NAMALWA (cell line): ENCODE results near the gene DNAJC16.
"Not testable (repeated sequence)": the region's sequence is repeated elsewhere in the genome, so short reads cannot be mapped to it uniquely, and the experiment has no call there.

Experiments used
- DNase-seq: peaks from one replicate; pipeline ENCODE4 v3.0.0-alpha.2; 2015; ENCODE audit warnings: low spot score

Gene DNAJC16

GRCh38 chr1:15583016-15583706 lies 56.5 kb downstream of the DNAJC16 start:
- DNase-seq: no peak

- DNase-seq: peak; percentile 44
Measured at GRCh38 chr1:15584489-15585363, 58.1 kb downstream of the DNAJC16 start, which contains the start of gene AGMAT. TSS of gene AGMAT (minus strand) at chr1:15585051. CDS start at chr1:15584967, 84 bp downstream.

GRCh38 chr1:15592285-15592684 lies 65.6 kb downstream of the DNAJC16 start:
- DNase-seq: no peak

DNA sequence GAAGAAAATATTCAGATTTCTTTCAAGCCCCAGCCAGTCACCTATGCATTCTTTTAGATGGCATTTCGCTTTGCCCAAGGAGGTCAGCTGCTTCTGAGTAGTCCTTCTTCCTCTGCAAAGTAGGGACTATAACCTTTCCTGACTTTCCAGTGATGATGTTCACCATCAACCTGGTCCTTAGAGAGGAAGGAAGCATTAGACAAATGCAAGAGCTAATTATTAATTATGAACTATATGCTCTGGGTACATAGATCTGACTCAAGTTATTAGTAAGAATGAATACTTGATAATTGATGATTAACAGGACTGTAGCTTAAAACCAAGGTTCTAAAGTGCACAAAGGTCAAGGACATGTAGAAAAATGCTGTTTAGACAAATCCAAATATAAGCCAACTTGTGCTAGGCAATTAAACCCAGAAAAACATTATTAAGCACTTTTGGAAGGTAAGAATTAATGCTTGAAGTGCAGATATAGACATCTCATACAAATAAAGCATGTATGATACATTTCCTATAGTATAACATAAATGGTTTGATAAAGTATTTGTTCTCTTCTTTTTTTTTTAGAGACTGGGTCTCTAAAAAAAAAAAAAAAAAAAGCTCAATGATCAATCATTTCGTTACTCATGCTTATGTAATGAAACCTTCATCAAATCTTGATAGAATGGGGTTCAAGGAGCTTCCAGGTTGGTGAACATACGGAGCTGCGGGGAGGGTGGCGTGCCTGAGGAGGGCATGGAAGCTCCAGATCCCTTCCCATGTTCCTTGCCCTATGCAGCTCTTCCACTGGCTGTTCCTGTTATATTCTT lies 69.4 kb downstream of the DNAJC16 start:
- DNase-seq: no peak

- no peak for DNase-seq
Measured at GRCh38 chr1:15598436-15598835, 71.8 kb downstream of the DNAJC16 start.

DNA sequence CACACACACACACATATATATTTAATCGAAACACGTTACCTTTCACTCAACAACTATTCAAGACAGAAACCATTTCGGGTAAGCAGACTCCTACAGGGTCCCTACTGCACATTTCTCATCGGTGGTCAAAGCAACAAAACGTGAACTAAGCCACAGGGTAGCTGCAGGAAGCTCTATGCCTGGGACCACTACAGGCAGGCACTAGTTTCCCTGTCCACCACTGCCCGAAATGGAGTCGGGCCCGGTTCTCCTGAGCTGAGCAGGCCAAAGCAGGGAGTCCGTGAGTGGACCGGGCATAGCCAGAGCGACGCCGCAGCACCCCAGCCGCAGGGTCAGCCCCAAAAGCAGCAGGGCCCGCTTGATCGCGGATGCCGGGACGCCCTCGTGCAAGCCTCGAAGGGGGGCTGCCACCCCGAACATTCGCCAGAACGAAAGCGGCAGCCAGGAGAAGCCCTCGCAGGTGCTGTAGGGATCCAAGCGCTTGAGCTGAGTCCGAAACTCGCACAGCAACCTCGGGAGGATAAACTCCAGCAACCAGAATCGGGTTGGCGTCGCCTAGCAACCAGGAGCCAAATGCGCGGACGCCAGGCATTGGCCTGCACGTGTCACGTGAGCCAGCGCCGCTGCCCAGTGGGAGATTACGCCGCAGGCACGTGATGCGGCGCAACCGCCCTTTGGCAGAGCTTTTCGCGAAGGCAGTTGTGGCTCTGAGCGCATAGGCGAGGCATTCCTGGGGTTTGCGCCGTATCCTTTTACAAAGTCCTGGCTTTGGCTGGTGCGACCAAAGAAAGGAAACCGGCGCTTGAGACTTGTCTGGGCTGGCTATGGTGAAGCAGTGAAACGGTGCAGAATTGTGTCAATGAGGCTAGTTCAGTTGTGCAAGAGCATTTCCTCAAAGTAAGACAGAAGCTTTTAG lies 76.7 kb downstream of the DNAJC16 start:
- peak; percentile 99 for DNase-seq

GRCh38 chr1:15603966-15604282 lies 77.3 kb downstream of the DNAJC16 start:
- DNase-seq: not testable (repeated sequence)

DNA sequence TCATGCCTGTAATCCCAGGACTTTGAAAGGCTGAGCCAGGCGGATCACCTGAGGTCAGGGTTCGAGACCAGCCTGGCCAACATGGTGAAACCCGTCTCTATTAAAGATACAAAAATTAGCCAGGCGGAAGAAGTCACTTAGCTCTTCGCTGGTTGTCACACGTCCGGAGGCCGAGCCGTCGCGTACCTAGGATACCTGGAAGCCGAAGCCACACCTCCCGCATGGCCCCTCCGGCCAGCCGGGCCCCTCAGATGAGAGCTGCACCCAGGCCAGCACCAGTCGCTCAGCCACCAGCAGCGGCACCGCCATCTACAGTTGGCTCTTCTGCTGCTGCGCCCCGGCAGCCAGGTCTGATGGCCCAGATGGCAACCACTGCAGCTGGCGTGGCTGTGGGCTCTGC lies 77.8 kb downstream of the DNAJC16 start:
- DNase-seq: not testable (repeated sequence)

- no peak for DNase-seq
Measured at GRCh38 chr1:15605398-15606383, 79.0 kb downstream of the DNAJC16 start.

GRCh38 chr1:15609631-15610030 lies 83.0 kb downstream of the DNAJC16 start:
- DNase-seq: no peak

DNA sequence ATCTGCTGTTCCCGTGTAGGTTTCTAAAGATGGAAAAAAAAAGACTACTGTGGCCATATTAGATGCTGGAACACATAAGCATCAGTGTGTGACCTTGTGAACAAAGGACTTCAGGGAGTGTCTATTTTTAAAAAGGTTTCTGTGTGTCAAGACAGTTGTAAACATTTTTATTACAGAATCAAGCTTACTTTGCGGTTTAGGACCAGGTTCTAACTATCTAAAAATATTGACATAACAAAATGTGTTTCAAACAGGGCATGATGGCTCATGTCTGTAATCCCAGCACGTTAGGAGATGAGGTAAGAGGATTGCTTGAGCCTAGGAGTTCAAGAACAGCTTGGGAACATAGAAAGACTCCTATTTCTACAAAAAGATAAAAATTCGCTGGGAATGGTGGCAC lies 83.5 kb downstream of the DNAJC16 start:
- no peak for DNase-seq

DNA sequence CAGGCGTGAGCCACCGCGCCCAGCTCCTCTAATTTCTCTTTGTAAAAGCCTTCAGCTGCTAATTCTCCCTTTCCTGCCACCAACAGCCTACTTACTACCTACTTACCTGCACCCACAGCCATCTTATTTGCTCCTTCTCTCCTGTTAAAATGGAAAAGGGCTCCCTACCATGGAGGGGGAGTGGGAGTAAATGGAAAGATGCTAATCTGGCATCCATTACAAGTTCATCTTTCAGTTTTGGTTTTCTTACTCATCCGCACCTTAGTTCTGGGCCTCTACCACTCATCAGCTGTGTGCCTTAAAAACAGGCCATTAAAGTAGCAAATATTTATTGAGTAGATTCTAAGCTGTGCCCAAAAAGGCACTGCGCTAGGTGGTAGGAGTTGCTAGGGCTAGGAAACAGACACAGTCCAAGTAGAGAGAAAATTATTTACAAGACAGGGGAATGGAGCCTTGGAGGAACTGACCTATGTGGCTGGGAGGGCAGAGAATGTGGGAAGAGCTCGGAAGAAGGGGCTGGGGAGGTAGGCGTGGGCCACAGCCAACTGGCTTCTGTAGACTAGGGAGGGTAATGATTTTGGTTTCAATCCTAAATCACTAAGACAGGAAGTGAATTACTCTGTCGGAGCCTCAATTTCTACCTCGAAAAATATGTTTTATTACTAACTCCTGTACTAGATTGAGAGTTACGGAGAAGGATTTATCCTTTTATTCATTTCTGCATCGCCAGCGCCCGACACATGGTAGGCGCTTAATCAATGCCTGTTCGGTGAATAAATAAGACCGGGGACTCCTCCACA lies 89.9 kb downstream of the DNAJC16 start:
- peak; percentile 39 for DNase-seq

DNA sequence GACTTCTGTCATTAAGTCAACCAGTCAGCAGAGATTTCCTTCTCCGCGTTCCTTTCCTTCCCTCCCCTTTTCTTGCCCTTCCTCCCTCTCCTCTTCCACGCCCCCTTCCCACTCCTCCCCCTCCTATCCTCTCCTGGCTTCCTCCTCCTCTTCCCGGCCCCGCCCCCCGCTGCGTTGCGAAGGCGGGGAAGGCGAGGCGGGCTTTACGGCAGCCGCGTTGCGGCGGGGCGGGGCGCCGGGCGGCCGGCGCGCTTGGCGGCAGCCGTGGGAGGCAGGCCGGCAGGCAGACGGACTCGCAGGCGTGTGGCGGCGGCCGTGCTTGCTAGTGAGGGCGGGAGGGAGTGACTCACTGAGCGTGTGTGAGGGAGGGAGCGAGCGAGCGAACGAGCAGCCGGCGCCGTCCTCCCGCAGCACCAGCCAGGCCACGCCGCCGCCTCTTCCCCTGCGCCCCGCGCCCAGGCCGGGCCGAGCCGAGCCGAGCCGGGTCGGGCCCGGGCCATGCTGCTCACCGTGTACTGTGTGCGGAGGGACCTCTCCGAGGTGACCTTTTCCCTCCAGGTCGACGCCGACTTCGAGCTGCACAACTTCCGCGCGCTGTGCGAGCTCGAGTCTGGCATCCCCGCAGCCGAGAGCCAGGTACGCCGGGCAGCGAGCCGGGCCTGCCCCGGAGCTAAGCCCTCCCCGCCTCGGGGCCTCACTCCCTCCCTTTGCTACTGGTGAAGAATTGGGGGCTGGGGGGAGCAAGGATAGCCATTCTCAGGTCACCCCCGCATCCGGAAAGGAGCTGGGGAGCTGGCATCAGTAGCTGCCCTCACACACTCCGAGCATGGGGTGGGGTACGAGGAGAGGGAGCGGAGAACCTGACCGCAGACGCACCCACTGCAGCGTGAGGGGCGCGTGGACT lies 90.8 kb downstream of the DNAJC16 start, which contains the start of gene DDI2:
TSS of gene DDI2 (plus strand) at position 286 of the 904 bp plus-strand sequence. CDS start at position 499, 213 bp downstream.
- DNase-seq: peak; percentile 97

- DNase-seq: peak; percentile 71
Measured at GRCh38 chr1:15618077-15618654, 91.5 kb downstream of the DNAJC16 start.

- peak; percentile 56 for DNase-seq
Measured at GRCh38 chr1:15618655-15619525, 92.2 kb downstream of the DNAJC16 start.

DNA sequence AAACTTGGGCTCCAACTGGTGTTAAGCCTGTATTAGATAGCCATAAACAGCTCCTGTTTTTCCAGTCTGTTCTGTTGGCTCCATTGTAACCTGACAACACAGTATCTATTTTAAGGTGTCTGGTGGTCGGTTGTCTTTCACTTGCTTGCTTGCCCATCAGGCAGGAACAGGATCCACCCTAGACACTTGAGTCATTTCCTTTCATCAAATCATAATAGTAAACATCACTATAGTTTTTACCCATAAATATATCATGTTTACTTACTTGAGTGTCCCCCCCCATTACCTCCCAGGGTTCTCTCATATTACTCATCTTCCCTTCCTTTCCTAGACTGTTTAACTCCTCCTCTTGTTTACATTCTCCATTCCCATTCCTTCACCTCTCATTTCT lies 93.5 kb downstream of the DNAJC16 start:
- no peak for DNase-seq
